OCI-LY7 (cell line): Measurements from ENCODE around the gene VCL.

ENCODE experiments used
- EZH2phosphoT487 ChIP-seq: fragments of 200-600 bp; sonication (generic); IDR thresholded peaks from 2 replicates; pipeline ENCODE4 v1.6.1; 2018; ENCODE audit warnings: low read depth, borderline replicate concordance, mild to moderate bottlenecking, mixed run types, antibody characterized with exemption, low read length, moderate library complexity, mixed read lengths
- TF ChIP-seq, protein P1 (sequence below): fragments of 200-600 bp; sonication (generic); conservative IDR thresholded peaks from 2 replicates; pipeline ENCODE4 v1.5.1; 2014; ENCODE audit warnings: mild to moderate bottlenecking, antibody characterized with exemption, low read length, moderate library complexity, mixed read lengths

DNA sequence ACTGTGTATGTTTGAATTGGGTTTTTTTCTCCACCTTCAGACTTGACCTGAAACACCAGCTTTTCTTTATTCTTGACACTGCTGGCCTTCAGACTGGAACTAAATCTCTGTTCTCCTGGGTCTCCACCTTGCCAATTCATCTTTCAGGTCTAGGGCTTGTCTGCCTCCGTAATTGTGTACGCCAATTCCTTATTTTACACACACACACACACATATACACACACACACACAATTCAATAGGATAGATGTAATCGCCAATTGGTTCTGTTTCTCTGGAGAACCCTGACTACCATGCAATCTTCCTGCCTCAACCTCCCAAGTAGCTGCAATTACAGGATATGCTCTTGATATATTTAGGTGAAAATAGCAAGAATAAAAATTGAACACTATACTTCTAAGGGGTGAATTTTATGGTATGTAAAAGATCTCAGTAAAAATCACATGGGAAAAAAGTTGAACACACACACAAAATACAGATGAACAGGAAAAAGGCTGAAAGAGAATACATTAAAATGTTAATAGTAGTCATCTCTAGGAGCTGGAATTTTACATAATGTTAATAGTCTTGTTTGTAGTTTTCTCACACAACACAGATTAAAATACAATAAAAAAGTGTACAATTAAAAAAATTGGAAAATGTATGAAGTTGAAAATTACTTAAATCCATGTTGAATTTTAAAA, 6.6 kb upstream of the VCL start:
- TF ChIP-seq, protein P1, sequence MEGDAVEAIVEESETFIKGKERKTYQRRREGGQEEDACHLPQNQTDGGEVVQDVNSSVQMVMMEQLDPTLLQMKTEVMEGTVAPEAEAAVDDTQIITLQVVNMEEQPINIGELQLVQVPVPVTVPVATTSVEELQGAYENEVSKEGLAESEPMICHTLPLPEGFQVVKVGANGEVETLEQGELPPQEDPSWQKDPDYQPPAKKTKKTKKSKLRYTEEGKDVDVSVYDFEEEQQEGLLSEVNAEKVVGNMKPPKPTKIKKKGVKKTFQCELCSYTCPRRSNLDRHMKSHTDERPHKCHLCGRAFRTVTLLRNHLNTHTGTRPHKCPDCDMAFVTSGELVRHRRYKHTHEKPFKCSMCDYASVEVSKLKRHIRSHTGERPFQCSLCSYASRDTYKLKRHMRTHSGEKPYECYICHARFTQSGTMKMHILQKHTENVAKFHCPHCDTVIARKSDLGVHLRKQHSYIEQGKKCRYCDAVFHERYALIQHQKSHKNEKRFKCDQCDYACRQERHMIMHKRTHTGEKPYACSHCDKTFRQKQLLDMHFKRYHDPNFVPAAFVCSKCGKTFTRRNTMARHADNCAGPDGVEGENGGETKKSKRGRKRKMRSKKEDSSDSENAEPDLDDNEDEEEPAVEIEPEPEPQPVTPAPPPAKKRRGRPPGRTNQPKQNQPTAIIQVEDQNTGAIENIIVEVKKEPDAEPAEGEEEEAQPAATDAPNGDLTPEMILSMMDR = no peak
- TF ChIP-seq EZH2phosphoT487 = no peak
